HCT116 (cell line): Measurements from ENCODE around the gene CAGE1. TPM values are rescaled to one million over a fixed set of nuclear protein-coding genes. Genes with fewer than 3 reads are reported as not detected.

Experiments used
- ATAC-seq: fragments of 200-7000 bp; cut with Tn5 transposase; 2 replicates; pipeline ENCODE4 v1.9.1; 2020; ENCODE audit warnings: mild to moderate bottlenecking, moderate library complexity
- BruUV-seq: library from RNA; stranded (reverse); fragments of 400-500 nt; replicated peaks from 2 replicates; lab custom pipeline; 2021; lab: Mats Ljungman, UMichigan
- CTCF ChIA-PET: fragments of 300-600 bp; sonication (Branson Sonifier 250); formaldehyde crosslinking; loops from one replicate; lab custom pipeline; 2021; ENCODE audit warnings: antibody characterized with exemption; lab: Charles Lee
- POLR2A ChIA-PET: fragments of 300-600, 350-600 bp; sonication (Branson Sonifier 250); formaldehyde crosslinking; loops from one replicate; lab custom pipeline; 2021; ENCODE audit warnings: antibody characterized with exemption; lab: Charles Lee
- RAD21 ChIA-PET, 2 experiments: fragments of 300-600 bp; sonication (Branson Sonifier 250); formaldehyde crosslinking; loops; one replicate each; lab custom pipeline; 2023; ENCODE audit warnings: low total read pairs in 2 of 2; ENCODE audit not compliant: uncharacterized antibody in 2 of 2, unreplicated experiment in 2 of 2, low non-redundant PET in 1 of 2; lab: Charles Lee
- DNase-seq: peaks from one replicate; pipeline ENCODE4 v3.0.0-alpha.2; 2010; ENCODE audit warnings: low read depth, low spot score
- H2AFZ ChIP-seq: fragments of 200-600 bp; shearing (Covaris generic), sonication (generic); 2 replicates; pipeline ENCODE4 v1.6.1; 2017; ENCODE audit warnings: low read depth, mixed run types, mixed read lengths, antibody characterized with exemption, low read length; ENCODE audit not compliant: poor library complexity, severe bottlenecking
- H3K27ac ChIP-seq: 2 replicates; pipeline ENCODE4 v1.5.1; 2012; ENCODE audit warnings: low read depth, low read length
- H3K27me3 ChIP-seq: fragments of 200-600 bp; sonication (generic); 2 replicates; pipeline ENCODE4 v1.6.1; 2016; ENCODE audit warnings: mixed run types, low read length, mixed read lengths; ENCODE audit not compliant: insufficient read depth
- H3K36me3 ChIP-seq, 2 experiments: fragments of 200-500 bp in 1 of 2; fragments of 200-600 bp in 1 of 2; sonication (Bioruptor generic) in 1 of 2; sonication (generic) in 1 of 2; 2 replicates each; pipeline versions ENCODE4 v1.5.1 to v1.6.1; 2014 to 2016; ENCODE audit warnings: low read length in 2 of 2, inconsistent platforms in 1 of 2, mixed read lengths in 1 of 2, mixed run types in 1 of 2; ENCODE audit not compliant: insufficient read depth in 2 of 2, control insufficient read depth in 1 of 2
- H3K4me1 ChIP-seq, 2 experiments: fragments of 200-600 bp in 1 of 2; sonication (generic) in 1 of 2; 2 replicates each; pipeline versions ENCODE4 v1.5.1 to v1.6.1; 2012 to 2017; ENCODE audit warnings: low read length in 2 of 2, inconsistent platforms in 1 of 2, mild to moderate bottlenecking in 1 of 2, mixed read lengths in 1 of 2, mixed run types in 1 of 2, moderate library complexity in 1 of 2; ENCODE audit not compliant: insufficient read depth in 2 of 2, control insufficient read depth in 1 of 2
- H3K4me2 ChIP-seq: fragments of 200-600 bp; sonication (generic); 2 replicates; pipeline ENCODE4 v1.6.1; 2017; ENCODE audit warnings: mixed run types, low read length, mixed read lengths
- H3K4me3 ChIP-seq, 2 experiments: fragments of 200-600 bp in 1 of 2; sonication (generic) in 1 of 2; replicated peaks in 1 of 2; 2 replicates each; pipeline ENCODE4 v1.5.1; 2011 to 2016; ENCODE audit warnings: low read length in 2 of 2, control low read depth in 1 of 2, low read depth in 1 of 2, mild to moderate bottlenecking in 1 of 2, mixed read lengths in 1 of 2, mixed run types in 1 of 2
- H3K79me2 ChIP-seq: fragments of 200-600 bp; sonication (generic); 2 replicates; pipeline ENCODE4 v1.6.1; 2017; ENCODE audit warnings: mild to moderate bottlenecking, mixed run types, low read length, moderate library complexity, mixed read lengths; ENCODE audit not compliant: insufficient read depth
- H3K9ac ChIP-seq: fragments of 200-600 bp; sonication (generic); 2 replicates; pipeline ENCODE4 v1.6.1; 2016; ENCODE audit warnings: low read length, mixed read lengths
- H3K9me2 ChIP-seq: fragments of 200-600 bp; sonication (generic), shearing (Covaris generic); 2 replicates; pipeline ENCODE4 v1.6.1; 2017; ENCODE audit warnings: mixed run types, mild to moderate bottlenecking, moderate library complexity; ENCODE audit not compliant: insufficient read depth
- H3K9me3 ChIP-seq, 2 experiments: fragments of 200-500 bp in 1 of 2; fragments of 200-600 bp in 1 of 2; sonication (Bioruptor generic) in 1 of 2; sonication (generic) in 1 of 2; 2 replicates each; pipeline ENCODE4 v1.6.1; 2014 to 2017; ENCODE audit warnings: low read length in 2 of 2, mixed read lengths in 2 of 2, inconsistent platforms in 1 of 2, low read depth in 1 of 2, mild to moderate bottlenecking in 1 of 2, mixed run types in 1 of 2, moderate library complexity in 1 of 2; ENCODE audit not compliant: control insufficient read depth in 1 of 2, insufficient read depth in 1 of 2
- H4K20me1 ChIP-seq: fragments of 200-600 bp; sonication (generic), shearing (Covaris generic); 2 replicates; pipeline ENCODE4 v1.6.1; 2017; ENCODE audit warnings: mixed run types, mild to moderate bottlenecking, moderate library complexity; ENCODE audit not compliant: insufficient read depth
- EZH2phosphoT487 ChIP-seq: fragments of 200-600 bp; IDR thresholded peaks from 2 replicates; pipeline ENCODE4 v1.6.1; 2018; ENCODE audit warnings: antibody characterized with exemption, borderline replicate concordance
- JUND ChIP-seq: IDR thresholded peaks from 2 replicates; pipeline ENCODE4 v1.6.1; 2012
- POLR2A ChIP-seq: IDR thresholded peaks from 2 replicates; pipeline ENCODE4 v1.7.0; 2011; ENCODE audit warnings: borderline replicate concordance; ENCODE audit not compliant: insufficient read depth, insufficient read length; ENCODE audit errors: extremely low read depth
- SP1 ChIP-seq: IDR thresholded peaks from 2 replicates; pipeline ENCODE4 v1.6.1; 2012; ENCODE audit warnings: low read depth
- TCF7L2 ChIP-seq: IDR thresholded peaks from 2 replicates; pipeline ENCODE4 v1.7.0; 2011; ENCODE audit warnings: borderline replicate concordance, inconsistent platforms; ENCODE audit not compliant: insufficient read depth, insufficient read length; ENCODE audit errors: extremely low read depth
- intact Hi-C: fragments of 100-400 bp; cut with micrococcal nuclease; formaldehyde crosslinking; loops from 2 replicates; pipeline ENCODE4 v1.10.0; 2022
- total RNA-seq: library from RNA; stranded (reverse); gene quantifications from one replicate; pipeline ENCODE4 v1.2.1, GENCODE V29; 2021; ENCODE audit not compliant: unreplicated experiment

The CAGE1 gene
- total RNA-seq, 1 experiment from 2014 or later = 0.20 TPM

- Histone ChIP-seq H3K27me3 (no peaks in the 10 kb centered on the region), H3K4me3 (no peak overlapping the region), H2AFZ (no peak overlapping the region), H3K9ac (no peak overlapping the region), H3K4me1 (peaks cover 2 to 17% of the 10 kb centered on the region in 2 experiments; a peak in 2 of 4 replicates), H3K27ac (no peak overlapping the region), H4K20me1 (no peaks in the 10 kb centered on the region), H3K79me2 (no peaks in the 10 kb centered on the region), H3K9me2 (no peaks in the 10 kb centered on the region), H3K4me2 (no peak overlapping the region), H3K36me3 (no peaks in the 10 kb centered on the region), H3K9me3 (no peaks in the 10 kb centered on the region)
- intact Hi-C loops = no loop called here
- ChIA-PET CTCF (no interaction called here), POLR2A (no interaction called here), RAD21 (interaction anchor here in 1 of 2 experiments (0.6 kb wide), 1 partner anchor 78 kb away, joined by 4 read pairs; no protein-coding TSS in a partner anchor)
- BruUV-seq = no TSS peak
- DNase-seq (no peak), ATAC-seq (no peak)
- TF ChIP-seq JUND (no peak), POLR2A (no peak), EZH2phosphoT487 (no peak)
These were observed 41.8 kb upstream of the CAGE1 start for GRCh38 chr6:7431313-7431673.

- no peaks in the 10 kb centered on the region for H4K20me1 ChIP-seq
- H3K9me2 ChIP-seq = no peaks in the 10 kb centered on the region
- no peak overlapping the region for H3K27ac ChIP-seq
- ChIA-PET RAD21 (interaction anchor here in 1 of 2 experiments (0.6 to 0.7 kb wide), 2 partner anchors 83 to 86 kb away, joined by 3 read pairs; no protein-coding TSS in a partner anchor), CTCF (interaction anchor here (0.7 to 1.8 kb wide), 3 partner anchors 140 to 189 kb away, joined by 3 to 7 read pairs (median 3); no protein-coding TSS in a partner anchor), POLR2A (interaction anchor here (1.0 to 1.7 kb wide), 2 partner anchors 15 to 215 kb away, joined by 3 to 5 read pairs; no protein-coding TSS in a partner anchor)
- no peaks in the 10 kb centered on the region for H3K36me3 ChIP-seq
- H2AFZ ChIP-seq = no peak overlapping the region
- peaks cover 0 to 12% of the 10 kb centered on the region in 2 experiments; a peak in 1 of 4 replicates for H3K4me1 ChIP-seq
- no peak overlapping the region for H3K9ac ChIP-seq
- no peak overlapping the region for H3K4me3 ChIP-seq
- H3K79me2 ChIP-seq = no peaks in the 10 kb centered on the region
- ATAC-seq (0 out of 2 replicates have a peak, but pooled peaks have one; percentile 13), DNase-seq (no peak)
- H3K4me2 ChIP-seq = no peak overlapping the region
- intact Hi-C loops = loop anchor here (5.0 kb wide), 1 partner anchor 116 kb away; the partner anchor contains the start of gene DSP
- no peaks in the 10 kb centered on the region for H3K27me3 ChIP-seq
- BruUV-seq = no TSS peak
- TF ChIP-seq SP1 (peak; percentile 7; the same call in 1 of the 2 replicates), TCF7L2 (no peak)
- H3K9me3 ChIP-seq = no peaks in the 10 kb centered on the region
These were observed 37.1 kb upstream of the CAGE1 start for GRCh38 chr6:7426447-7427169.
